NCI-H146 treated with DMSO at 0.1 percent for 48 hours (cell line): ENCODE data around the gene NT5C1A.

ENCODE experiments used
- DNase-seq: peaks from one replicate; lab custom pipeline; 2025; ENCODE audit not compliant: unreplicated experiment; lab: John Stamatoyannopoulos, UW

NT5C1A gene

GRCh38 chr1:39639305-39640130 lies 32.4 kb downstream of the NT5C1A start, which contains the start of gene HEYL:
Gene HEYL, minus strand, starts transcription at chr1:39639643. Its CDS starts 18 bp downstream, at chr1:39639625.
- peak; percentile 42 for DNase-seq

GRCh38 chr1:39638965-39639304 lies 33.0 kb downstream of the NT5C1A start:
- no peak for DNase-seq

- no peak for DNase-seq
Observed at GRCh38 chr1:39637361-39637760, 34.5 kb downstream of the NT5C1A start.

GRCh38 chr1:39635871-39636210 lies 36.1 kb downstream of the NT5C1A start:
- DNase-seq: no peak

- no peak for DNase-seq
Observed at GRCh38 chr1:39635205-39635870, 36.6 kb downstream of the NT5C1A start.

GRCh38 chr1:39633422-39633821 lies 38.5 kb downstream of the NT5C1A start:
- no peak for DNase-seq

- DNase-seq: peak; percentile 2
Observed at GRCh38 chr1:39632682-39633417, 39.1 kb downstream of the NT5C1A start.

- DNase-seq: no peak
Observed at GRCh38 chr1:39632323-39632681, 39.6 kb downstream of the NT5C1A start.

- no peak for DNase-seq
Observed at GRCh38 chr1:39631361-39632322, 40.3 kb downstream of the NT5C1A start.

- no peak for DNase-seq
Observed at GRCh38 chr1:39628807-39629350, 43.0 kb downstream of the NT5C1A start.

- DNase-seq: no peak
Observed at GRCh38 chr1:39626646-39627045, 45.3 kb downstream of the NT5C1A start.

GRCh38 chr1:39625462-39626273 lies 46.2 kb downstream of the NT5C1A start:
- no peak for DNase-seq

- DNase-seq: no peak
Observed at GRCh38 chr1:39625009-39625408, 46.9 kb downstream of the NT5C1A start.

- DNase-seq: no peak
Observed at GRCh38 chr1:39623053-39623452, 48.9 kb downstream of the NT5C1A start.

- DNase-seq: no peak
Observed at GRCh38 chr1:39622427-39622826, 49.5 kb downstream of the NT5C1A start.

- no peak for DNase-seq
Observed at GRCh38 chr1:39620659-39621165, 51.2 kb downstream of the NT5C1A start.

- DNase-seq: no peak
Observed at GRCh38 chr1:39617488-39618049, 54.3 kb downstream of the NT5C1A start.

- no peak for DNase-seq
Observed at GRCh38 chr1:39615086-39615673, 56.7 kb downstream of the NT5C1A start.

- DNase-seq: no peak
Observed at GRCh38 chr1:39614488-39614887, 57.4 kb downstream of the NT5C1A start.
